ENCODE measurements around the gene ZWILCH.

- TF ChIP-seq CTCF (IDR thresholded peaks at IDR 0.05; ENCODE audit: poor library complexity), result no peak
- TF ChIP-seq EZH2 (IDR thresholded peaks at IDR 0.05; ENCODE audit: borderline replicate concordance), result no peak
- TF ChIP-seq EZH2phosphoT487 (IDR thresholded peaks at IDR 0.05; ENCODE audit: low read depth, severe bottlenecking, unreplicated experiment), result no peak
Observed at GRCh38 chr15:66592505-66593218, 87.5 kb downstream of the ZWILCH start.
